Rectal smooth muscle tissue (tissue), 1 donor: ENCODE measurements around the gene CTSH.

Source experiments
- H3K27ac ChIP-seq: one replicate; pipeline ENCODE4 v1.7.0; 2013; ENCODE audit warnings: low read depth, low read length, inconsistent platforms
- H3K27me3 ChIP-seq: one replicate; pipeline ENCODE4 v1.7.0; 2013; ENCODE audit warnings: low read length; ENCODE audit not compliant: control insufficient read depth, insufficient read depth
- H3K36me3 ChIP-seq: one replicate; pipeline ENCODE4 v1.7.0; 2013; ENCODE audit warnings: low read length; ENCODE audit not compliant: control insufficient read depth, insufficient read depth
- H3K4me1 ChIP-seq: one replicate; pipeline ENCODE4 v1.7.0; 2013; ENCODE audit warnings: low read length; ENCODE audit not compliant: control insufficient read depth, insufficient read depth
- H3K4me3 ChIP-seq: one replicate; pipeline ENCODE4 v1.7.0; 2013; ENCODE audit warnings: low read length
- H3K9ac ChIP-seq: one replicate; pipeline ENCODE4 v1.7.0; 2013; ENCODE audit warnings: low read length

Gene CTSH

DNA sequence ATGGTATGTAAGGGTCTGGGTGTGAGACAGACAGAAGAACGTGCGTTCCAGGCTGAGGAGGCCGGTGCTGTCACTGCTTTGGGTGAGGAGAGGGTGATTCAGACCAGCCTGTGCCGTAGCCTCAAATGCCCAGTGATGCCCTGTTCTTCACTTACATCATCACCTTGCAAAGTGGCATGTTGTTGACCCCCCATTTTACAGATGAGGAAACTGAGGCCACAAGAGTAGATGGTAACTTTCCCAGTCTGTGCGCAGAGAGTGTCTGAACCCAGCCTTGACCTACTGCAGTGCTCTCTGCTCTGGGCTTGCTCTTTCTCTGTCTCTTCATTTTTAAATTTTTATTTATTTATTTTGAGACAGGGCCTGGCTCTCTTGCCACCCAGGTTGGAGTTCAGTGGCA lies 1.6 kb upstream of the CTSH start:
- Histone ChIP-seq H3K36me3 (no peaks in the 10 kb centered on the region), H3K4me3 (no peak overlapping the region)

DNA sequence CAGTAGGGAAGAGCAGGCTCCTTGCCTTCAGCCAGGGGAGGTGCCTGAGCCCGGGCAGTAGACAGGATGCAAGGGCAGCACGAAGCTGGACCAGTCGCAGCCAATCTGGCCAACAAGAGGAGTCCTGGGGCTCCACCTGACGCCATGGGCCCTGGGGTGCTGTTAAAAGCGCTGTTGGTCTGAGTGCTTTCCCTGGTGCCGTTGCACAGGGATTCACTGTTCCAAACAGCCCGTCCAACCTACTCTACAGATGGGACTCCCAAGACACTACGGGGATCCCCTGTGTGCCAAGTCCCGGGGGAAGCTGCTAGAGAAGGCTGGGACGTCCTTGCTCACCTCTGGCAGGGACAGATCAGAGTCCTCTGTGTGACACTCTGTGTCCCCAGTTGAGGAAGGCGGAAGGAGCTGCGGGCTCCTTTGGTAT lies 632 bp downstream of the CTSH start:
- Histone ChIP-seq H3K27ac (no peak overlapping the region), H3K9ac (peak overlapping the region; percentile 50), H3K4me3 (peak overlapping the region; percentile 75), H3K27me3 (no peaks in the 10 kb centered on the region), H3K36me3 (no peaks in the 10 kb centered on the region), H3K4me1 (peaks cover 3% of the 10 kb centered on the region)

More for the DNA sequence above, 1.6 kb upstream of the CTSH start:
- H3K27me3 ChIP-seq = no peaks in the 10 kb centered on the region
- peaks cover 3% of the 10 kb centered on the region for H3K4me1 ChIP-seq
- H3K27ac ChIP-seq = no peak overlapping the region
- no peak overlapping the region for H3K9ac ChIP-seq

DNA sequence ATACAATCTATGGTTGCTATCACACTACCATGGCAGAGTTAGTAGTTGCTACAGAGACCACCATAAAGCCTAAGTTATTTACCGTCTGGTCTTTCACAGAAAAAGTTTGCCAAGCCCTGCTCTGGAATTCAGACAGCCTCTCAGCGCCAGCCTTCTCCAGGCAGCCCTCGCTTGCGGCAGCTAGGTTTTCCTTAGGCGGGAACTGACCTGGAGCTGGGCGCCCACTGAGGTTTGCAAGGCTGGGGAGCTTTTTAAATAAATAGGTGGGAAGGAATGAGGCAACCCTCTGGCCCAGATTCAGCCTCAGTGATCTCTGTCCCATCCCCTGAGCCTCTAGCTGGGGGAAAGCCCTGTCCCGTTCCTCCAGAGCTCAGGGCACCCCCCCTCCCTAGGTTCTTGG lies 1.2 kb downstream of the CTSH start:
- Histone ChIP-seq H3K9ac (no peak overlapping the region), H3K4me1 (peaks cover 3% of the 10 kb centered on the region), H3K4me3 (peak overlapping the region; percentile 75), H3K27me3 (no peaks in the 10 kb centered on the region), H3K27ac (no peak overlapping the region), H3K36me3 (no peaks in the 10 kb centered on the region)

DNA sequence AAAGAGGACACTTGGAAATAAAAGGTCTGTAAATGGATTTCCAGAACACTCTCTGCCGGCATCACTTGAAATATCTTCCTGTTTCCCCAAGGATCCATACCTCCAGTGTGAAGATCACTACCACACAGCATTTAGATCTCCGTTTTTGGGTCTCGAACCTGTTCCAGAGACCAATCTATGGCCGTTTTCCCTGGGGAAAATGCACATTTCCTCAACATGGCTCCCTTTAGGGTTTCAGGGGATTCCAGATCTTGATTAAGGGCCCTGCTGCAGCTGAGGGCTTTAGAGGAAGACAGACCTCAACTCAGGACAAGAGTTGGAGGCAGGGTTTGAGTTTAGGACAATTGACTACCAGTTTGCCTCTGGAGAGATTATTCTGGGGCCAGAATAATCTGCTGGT lies 2.1 kb downstream of the CTSH start:
- no peak overlapping the region for H3K4me3 ChIP-seq
- no peak overlapping the region for H3K27ac ChIP-seq
- no peak overlapping the region for H3K9ac ChIP-seq
- H3K4me1 ChIP-seq = peaks cover 3% of the 10 kb centered on the region
- H3K36me3 ChIP-seq = no peaks in the 10 kb centered on the region
- no peaks in the 10 kb centered on the region for H3K27me3 ChIP-seq

DNA sequence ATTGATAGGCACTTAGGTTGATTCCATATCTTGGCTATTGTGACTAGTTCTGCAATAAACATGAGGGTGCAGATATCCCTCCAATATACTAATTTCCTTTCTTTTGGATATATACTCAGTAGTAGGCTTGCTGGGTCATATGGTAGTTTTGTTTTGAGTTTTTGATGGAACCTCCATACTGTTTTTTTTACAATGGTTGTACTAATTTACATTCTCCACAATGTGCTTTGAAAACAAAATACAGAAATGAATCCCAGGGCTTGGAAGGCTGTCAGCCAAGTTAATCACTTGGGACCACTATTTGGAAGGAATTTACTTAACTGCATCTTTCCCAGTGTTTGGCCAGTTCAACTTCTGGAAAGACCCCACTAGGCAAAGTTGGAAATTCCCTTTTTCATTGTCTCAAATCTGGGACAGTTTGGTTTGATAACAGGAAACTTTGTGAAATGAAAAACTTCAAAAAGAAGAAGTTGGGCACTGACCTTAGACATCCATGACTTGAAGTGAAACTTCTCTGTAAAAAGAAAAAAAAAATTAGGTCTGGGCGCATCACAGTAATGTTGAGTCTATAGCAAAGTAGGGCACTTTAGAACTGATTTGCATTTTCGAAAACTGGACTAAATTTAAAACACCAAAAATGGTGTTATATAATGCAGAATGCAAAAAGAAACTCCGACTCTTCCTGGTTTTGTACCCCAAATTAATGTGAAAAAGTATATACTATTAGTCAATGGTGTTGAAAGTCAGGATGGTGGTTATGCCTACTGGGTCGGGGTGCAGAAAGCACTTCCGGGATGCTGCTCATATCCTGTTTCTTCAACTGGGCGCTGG lies 6.0 kb downstream of the CTSH start:
- Histone ChIP-seq H3K36me3 (no peaks in the 10 kb centered on the region), H3K27ac (no peak overlapping the region), H3K4me3 (no peak overlapping the region), H3K4me1 (peaks cover 2% of the 10 kb centered on the region), H3K9ac (no peak overlapping the region), H3K27me3 (no peaks in the 10 kb centered on the region)

DNA sequence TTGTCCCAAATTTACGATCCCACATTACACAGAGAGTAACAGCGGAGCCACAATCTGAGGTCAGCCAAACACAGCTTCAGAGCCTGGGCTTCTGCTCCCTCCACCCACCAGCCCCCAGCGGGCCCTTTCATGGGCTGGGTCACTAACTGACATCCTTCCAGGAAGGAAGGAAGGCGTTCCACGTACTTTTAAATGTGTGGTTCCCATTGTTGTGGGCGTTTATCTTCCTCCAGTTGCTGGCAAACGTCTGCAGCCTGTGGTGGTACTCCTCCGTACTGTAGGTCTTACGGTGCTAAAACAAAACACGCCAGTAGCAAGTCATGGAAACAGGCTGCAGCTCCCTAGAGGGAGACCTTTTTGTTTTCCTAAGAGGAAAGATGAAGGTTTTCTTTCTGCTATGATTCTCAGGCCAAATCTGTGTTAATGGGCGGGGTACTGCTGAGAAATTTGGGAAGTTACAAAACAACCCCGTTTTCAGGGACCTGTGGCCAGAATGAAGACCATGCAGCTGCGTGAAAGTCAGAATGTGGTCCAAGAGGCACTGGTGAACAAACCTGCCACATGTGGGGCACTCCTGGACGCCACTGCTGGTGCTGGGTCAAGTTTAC lies 7.6 kb downstream of the CTSH start:
- H3K9ac ChIP-seq = no peak overlapping the region
- no peaks in the 10 kb centered on the region for H3K27me3 ChIP-seq
- no peak overlapping the region for H3K27ac ChIP-seq
- H3K4me3 ChIP-seq = no peak overlapping the region
- H3K4me1 ChIP-seq = peaks cover 5% of the 10 kb centered on the region
- no peaks in the 10 kb centered on the region for H3K36me3 ChIP-seq

DNA sequence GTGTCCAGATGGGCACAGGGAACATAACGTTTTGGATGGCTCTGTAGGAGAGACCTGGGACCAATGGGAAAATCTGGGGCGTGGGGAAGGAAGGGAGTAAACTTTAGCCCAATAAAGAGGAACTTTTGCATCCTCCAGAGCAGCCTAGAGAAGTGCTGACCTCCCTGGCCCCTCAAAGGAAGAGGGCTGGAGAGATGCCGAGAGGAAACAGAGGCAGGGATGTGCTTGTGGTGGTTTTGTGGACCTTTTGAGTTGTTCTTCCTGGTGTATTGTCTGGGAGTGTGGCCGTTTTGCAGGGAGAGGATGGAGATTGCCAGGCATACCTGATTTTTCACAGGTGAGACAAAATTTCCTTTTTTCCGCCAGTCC lies 10.2 kb downstream of the CTSH start:
- Histone ChIP-seq H3K36me3 (no peaks in the 10 kb centered on the region), H3K27me3 (no peaks in the 10 kb centered on the region), H3K4me1 (peaks cover 9% of the 10 kb centered on the region), H3K9ac (no peak overlapping the region), H3K4me3 (no peak overlapping the region), H3K27ac (no peak overlapping the region)

DNA sequence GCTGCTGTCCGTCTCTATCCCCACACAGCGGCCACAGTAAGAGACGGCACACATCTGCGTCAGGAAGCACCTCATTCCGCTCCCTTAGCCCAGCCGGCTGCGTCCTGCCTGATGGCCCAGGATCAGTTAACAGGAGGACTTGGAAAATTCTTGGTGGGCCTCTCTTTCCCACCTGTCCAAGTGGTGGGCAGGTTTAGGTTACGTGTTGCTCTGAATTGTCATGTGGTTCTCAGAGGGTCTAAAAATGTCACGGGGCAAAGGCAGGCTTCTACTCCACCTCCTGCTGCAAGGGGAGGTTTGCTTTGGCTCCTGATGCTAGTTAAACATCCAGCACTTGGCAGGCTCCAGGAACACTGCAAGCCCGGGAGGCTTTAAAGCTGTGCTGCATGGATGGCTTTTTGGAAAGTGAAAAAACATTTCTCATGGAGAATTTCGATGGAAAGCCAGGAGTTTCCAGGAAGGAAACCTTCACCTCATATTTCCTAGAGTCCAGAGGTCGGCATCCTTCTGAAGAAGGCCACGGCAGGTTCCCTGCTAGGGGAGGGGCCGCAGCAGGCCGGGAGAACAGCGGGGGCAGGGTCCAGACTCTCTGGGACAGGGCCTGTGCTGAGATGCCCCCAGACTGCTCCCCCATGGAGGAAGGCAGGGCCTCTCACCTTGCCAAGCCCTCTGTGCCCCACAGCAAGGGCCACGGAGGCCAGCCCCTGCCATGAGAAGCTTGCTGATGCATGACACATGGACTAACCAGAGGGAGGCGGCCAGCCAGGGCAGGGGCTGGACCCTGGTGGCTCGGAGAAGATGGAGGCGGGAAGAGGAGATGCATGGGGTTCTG lies 10.8 kb downstream of the CTSH start:
- Histone ChIP-seq H3K4me1 (peaks cover 9% of the 10 kb centered on the region), H3K27me3 (no peaks in the 10 kb centered on the region), H3K27ac (no peak overlapping the region), H3K4me3 (no peak overlapping the region), H3K36me3 (no peaks in the 10 kb centered on the region), H3K9ac (no peak overlapping the region)

DNA sequence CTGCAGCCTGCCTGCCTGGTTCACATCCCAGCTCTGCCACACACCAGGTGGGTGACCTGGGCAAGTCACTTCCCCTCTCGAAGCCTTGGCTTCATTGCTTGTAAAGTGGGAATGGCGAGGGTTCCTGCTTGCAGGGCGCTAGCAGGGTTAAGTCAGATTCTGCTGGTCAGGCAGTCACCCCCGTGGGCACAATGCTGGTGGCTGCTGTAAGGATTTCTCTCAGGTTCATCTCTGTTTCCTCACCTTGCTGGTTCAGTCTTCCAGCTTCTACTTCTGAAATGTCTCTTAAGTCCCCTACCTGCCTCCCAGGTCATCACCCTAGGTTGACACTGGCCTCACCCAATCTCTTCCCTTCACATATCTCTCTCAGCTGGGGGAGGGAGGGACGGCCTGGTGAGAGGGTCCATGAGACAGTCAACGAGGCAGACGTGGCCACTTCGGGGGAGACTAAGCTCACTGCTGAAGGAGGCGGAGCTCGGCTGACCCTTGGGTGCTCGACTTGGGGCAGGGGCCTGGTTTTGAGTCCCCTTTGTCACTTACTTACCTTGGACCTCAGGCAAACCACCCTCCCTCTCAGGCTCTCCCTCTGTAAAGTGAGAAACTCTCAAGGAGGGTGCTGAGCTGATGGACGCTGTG lies 11.5 kb downstream of the CTSH start:
- no peaks in the 10 kb centered on the region for H3K27me3 ChIP-seq
- H3K4me1 ChIP-seq = peaks cover 9% of the 10 kb centered on the region
- no peaks in the 10 kb centered on the region for H3K36me3 ChIP-seq
- no peak overlapping the region for H3K4me3 ChIP-seq
- H3K27ac ChIP-seq = no peak overlapping the region
- no peak overlapping the region for H3K9ac ChIP-seq

DNA sequence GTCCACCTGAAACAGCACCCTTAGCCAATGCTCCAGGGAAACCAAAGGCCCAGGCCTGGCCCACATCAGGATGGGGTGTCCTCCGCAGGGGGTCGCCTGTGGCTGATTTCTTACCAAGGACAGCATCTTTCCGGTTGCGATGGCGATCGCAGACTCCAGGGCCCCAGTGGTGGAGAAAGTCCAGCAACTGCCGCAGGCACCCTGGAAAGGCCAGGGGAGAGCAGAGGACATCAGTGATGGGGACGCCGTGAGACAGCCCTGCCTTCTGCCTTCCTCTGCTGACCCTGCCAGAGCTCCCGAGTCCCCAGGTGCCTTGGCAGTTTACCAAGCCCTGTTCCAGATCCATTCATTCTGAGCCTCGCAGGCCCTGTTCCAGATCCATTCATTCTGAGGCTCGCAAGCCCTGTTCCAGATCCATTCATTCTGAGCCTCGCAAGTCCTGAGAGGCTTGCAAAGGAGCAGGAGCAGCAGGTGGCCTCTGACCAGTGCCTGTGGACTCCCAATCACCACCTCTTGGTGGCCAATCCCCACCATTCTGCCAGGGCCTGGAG lies 12.5 kb downstream of the CTSH start:
- peaks cover 4% of the 10 kb centered on the region for H3K36me3 ChIP-seq
- H3K27ac ChIP-seq = no peak overlapping the region
- no peak overlapping the region for H3K4me3 ChIP-seq
- peaks cover 9% of the 10 kb centered on the region for H3K4me1 ChIP-seq
- no peak overlapping the region for H3K9ac ChIP-seq
- no peaks in the 10 kb centered on the region for H3K27me3 ChIP-seq

DNA sequence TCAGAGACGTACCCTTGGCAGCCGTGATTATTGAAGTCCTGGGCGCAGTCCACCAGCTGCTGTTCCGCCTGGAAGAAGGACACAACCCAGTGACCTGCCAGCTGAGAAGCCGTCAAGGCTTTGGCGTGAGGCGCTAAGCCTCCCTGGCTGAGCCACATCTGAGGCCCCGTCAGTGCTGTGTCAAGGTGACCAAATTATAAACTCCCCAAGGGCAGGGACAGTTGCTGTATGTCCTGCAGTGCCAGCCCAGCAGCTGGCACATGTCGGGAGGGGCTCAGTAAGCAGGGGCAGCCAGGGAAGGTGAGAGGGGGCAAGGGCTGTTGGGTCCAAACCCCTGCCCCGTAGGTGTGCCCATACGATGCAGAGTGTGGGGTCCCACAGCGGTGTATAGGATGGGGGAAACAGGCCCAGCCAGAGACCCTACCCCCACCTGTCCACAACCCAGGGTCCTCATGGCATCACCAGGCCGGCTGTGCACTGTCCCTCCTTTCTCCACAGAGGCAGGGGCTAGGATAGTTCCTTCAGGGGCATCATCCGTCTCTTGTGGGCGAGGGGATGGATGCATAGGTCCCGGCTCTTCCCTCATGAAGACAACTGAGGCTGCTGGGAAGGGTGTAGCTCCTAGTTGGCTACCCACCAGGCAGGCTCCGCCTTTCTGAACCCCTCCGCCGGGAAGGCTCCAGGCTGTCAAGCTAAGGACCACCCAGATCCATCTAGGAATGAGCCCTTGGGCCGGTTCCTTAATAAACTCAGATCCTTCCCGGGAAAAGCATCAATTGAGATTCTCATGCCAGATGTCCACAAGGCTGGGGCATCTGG lies 13.2 kb downstream of the CTSH start:
- H3K4me1 ChIP-seq = peaks cover 9% of the 10 kb centered on the region
- H3K9ac ChIP-seq = no peak overlapping the region
- H3K36me3 ChIP-seq = peaks cover 6% of the 10 kb centered on the region
- H3K27ac ChIP-seq = peak overlapping the region; percentile 5
- no peaks in the 10 kb centered on the region for H3K27me3 ChIP-seq
- H3K4me3 ChIP-seq = no peak overlapping the region
